ENCODE measurements around the gene LNPEP. TPM values are rescaled to one million over a fixed set of nuclear protein-coding genes. Genes with fewer than 3 reads are reported as not detected.

Gene LNPEP
- total RNA-seq, 1 donor from 2014 or later: 28.0 TPM

DNA sequence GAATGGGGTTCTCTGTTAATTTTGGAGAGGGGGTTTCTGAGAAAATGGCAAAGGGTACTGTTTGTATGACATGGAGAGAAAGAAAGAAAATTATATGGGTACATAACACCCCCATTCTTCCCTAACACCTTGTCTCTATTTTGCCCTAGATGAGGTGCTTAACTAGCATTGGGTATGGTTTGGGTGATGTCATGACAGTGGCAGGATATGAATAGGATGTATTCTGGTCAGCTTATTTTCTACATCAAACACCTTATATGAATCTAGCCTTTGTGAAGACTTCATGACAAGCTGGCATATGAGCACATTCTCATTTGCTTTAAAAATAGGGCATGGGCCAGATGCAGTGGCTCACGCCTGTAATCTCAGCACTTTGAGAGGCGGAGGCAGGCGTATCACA, 58.6 kb downstream of the LNPEP start:
- DNase-seq (ENCODE audit: extremely low read depth, low read depth, low spot score): no peak

DNA sequence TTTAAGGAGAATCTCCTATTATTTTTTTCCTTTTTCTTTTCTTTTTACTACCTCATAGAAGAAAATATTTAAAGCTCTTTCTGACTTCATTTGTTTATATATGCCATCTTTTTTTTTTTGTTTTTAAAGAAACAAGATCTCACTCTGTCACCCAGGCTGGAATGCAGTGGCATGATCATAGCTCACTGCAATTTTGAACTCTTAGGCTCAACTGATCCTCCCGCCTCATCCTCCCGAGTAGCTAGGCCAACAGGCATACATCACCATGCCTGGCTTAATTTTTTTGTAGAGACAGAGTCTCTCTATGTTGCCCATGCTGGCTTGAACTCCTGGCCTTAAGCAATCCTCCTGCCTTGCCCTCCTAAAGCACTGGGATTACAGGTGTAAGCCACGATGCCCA, 59.5 kb downstream of the LNPEP start:
- DNase-seq (ENCODE audit: extremely low read depth, low read depth, low spot score): no peak

- peak; percentile 16 for DNase-seq (ENCODE audit: extremely low read depth, low read depth, low spot score)
These were observed 61.5 kb downstream of the LNPEP start for GRCh38 chr5:96997265-96997859.

- no peak for DNase-seq (ENCODE audit: extremely low read depth, low read depth, low spot score)
These were observed 64.0 kb downstream of the LNPEP start for GRCh38 chr5:96999856-97000255.

- DNase-seq (ENCODE audit: extremely low read depth, low read depth, low spot score): no peak
These were observed 64.5 kb downstream of the LNPEP start for GRCh38 chr5:97000391-97000790.

DNA sequence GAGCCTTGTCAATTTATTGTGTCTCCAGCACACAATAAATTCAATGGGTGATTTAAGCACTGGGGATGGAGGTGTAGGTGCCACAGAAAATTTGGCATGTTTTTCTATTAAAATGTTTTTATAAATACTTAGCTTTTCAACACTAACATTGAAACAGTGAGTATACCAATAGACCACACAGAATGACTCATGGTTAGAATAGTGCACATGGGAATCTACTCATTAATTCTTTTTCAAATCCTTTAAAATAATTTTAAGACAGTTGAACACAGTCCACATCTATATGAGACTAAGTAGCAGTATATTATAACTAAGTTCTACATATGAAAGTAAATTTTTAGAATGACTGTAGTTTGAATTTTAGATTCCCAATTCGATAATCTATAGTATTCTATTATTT, 67.1 kb downstream of the LNPEP start:
- no peak for DNase-seq (ENCODE audit: extremely low read depth, low read depth, low spot score)

DNA sequence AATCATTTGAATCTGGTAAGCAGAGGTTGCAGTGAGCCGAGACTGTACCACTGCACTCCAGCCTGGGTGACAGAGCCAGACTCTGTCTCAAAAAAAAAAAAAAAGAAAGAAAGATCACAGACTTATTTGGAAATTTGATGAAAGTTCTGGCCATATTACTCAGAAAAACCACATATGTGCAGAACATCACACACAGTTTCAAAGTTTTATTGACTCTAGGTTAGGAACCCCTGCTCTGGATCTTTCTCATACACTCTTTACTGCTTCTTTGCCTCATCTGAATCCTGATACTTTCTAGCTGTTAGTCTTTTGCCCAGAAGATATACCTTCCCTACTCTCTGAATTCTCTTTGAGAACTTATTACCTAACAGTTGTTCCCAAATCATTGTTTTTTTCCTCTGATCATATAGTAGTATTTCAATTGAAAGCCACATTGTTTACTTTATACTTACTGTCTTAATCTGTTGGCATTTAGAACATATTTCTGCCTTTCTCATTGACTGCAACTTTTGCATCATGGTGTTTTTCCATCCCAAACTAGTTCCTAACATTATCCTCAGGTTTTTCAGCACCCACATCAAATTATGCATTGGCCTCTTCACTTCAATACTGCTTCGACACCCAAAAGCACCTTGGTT, 68.7 kb downstream of the LNPEP start:
- DNase-seq (ENCODE audit: extremely low read depth, low read depth, low spot score): no peak

DNA sequence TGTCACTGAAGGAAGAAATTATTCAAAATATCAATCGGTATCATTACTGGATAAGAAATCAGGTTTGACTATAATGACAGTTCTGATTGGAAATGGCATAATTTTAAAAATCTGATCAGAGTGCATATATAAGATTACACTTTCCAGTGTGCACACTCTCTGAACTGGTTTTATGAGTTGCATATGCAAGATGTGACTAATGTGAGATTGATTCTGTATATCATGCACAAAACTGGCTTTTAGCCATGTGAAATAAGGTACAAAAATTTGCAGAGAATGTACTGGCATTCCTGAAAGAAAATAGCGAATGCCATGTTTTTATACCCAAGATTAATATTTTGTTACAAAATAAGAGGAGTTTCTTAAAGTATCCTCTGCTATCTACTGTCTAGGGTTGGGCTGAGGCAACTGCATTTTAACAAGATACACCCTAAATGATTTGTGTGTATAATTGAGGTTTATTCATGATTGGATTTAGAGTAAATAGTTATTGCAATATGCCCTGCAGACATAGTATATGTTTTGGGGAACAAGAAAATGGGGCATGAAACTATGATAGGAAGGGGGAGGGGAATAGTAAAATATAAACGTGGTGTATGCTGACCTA, 70.7 kb downstream of the LNPEP start:
- DNase-seq (ENCODE audit: extremely low read depth, low read depth, low spot score): no peak

GRCh38 chr5:97009212-97009898, 73.5 kb downstream of the LNPEP start:
- peak; percentile 5 for DNase-seq (ENCODE audit: extremely low read depth, low read depth, low spot score)

DNA sequence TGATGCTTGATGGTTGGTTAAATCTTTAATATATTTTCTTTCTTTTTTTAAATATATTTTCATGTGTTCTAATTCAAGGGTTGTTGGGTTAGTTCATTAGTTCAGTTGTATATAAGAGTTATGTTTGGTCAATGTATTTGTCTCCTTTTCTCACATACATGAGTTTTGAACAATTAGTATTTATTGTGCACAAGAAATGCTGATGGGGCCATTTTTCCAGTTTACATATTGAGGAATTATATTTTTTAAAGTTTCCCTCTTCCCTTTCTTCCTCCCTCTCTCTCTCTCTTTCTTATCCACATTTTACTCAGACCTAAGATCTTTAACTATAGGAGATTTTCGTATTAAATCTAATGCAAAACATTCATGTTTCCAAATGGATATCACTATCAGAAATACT, 74.0 kb downstream of the LNPEP start:
- DNase-seq (ENCODE audit: extremely low read depth, low read depth, low spot score): no peak

- DNase-seq (ENCODE audit: extremely low read depth, low read depth, low spot score): no peak
These were observed 74.7 kb downstream of the LNPEP start for GRCh38 chr5:97010606-97011005.

DNA sequence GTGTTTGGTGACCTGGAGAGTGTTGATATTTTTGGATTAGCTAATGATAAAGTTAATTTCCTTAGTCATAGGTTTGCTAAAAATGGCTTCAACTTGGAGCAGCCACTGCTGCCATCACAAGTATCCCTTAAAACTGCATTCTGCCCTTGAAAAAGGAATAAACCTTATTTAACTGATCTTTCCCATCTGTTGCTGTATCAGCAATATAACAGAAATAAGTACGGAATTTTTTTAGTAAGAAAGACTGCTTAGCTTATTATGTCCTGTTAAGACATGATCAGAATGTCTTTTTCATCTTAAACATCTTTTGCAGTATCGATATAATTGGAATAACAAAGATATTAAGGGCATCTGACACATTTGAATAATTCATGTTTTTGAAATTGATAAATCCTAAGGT, 75.7 kb downstream of the LNPEP start:
- no peak for DNase-seq (ENCODE audit: extremely low read depth, low read depth, low spot score)

GRCh38 chr5:97019435-97020117, 83.7 kb downstream of the LNPEP start:
- DNase-seq (ENCODE audit: extremely low read depth, low read depth, low spot score): no peak

DNA sequence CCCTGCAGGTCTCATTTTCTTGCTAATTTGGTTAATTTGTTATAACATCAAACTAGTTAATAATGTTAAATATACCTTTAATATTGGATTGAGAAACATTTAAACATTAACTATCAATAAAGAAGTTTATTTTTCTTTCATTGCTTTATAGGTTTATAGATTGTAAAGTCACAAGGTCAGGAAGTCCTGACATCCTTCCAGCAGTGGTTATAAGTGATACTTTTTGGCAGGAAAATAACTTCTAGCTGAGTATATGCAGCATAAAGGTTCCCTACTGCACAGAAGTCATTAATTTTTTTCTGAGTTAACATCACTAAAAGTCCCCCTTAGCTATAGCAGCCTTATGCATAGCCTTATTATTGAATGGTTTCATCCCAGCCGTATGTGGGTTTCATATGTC, 85.5 kb downstream of the LNPEP start:
- no peak for DNase-seq (ENCODE audit: extremely low read depth, low read depth, low spot score)

- no peak for DNase-seq (ENCODE audit: extremely low read depth, low read depth, low spot score)
These were observed 87.0 kb downstream of the LNPEP start for GRCh38 chr5:97022898-97023297.

- no peak for DNase-seq (ENCODE audit: extremely low read depth, low read depth, low spot score)
These were observed 90.8 kb downstream of the LNPEP start for GRCh38 chr5:97026721-97027120.

GRCh38 chr5:97037819-97038218, 101.9 kb downstream of the LNPEP start:
- no peak for DNase-seq (ENCODE audit: extremely low read depth, low read depth, low spot score)

- no peak for DNase-seq (ENCODE audit: extremely low read depth, low read depth, low spot score)
These were observed 105.4 kb downstream of the LNPEP start for GRCh38 chr5:97041239-97041638.

GRCh38 chr5:97042996-97043395, 107.1 kb downstream of the LNPEP start:
- DNase-seq (ENCODE audit: extremely low read depth, low read depth, low spot score): no peak

DNA sequence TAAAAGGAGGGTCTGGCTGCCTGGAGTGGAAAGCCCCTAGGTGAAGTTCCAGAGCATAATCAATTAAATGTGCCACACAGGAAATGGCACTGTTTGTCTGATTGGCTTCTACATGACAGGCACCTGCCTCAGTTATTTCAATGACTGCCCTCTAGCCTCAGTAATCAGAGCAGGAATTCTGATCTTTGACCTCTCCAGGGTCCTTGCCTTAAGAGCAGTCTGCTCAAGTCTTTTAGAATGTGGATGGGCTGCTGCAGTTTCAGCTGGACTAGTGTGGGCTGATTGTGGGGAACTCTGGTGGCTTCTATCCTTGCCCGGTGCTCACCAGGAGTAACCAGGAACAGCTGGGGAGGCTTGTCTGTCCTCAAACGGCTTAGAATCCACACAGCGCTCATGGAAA, 107.6 kb downstream of the LNPEP start:
- DNase-seq (ENCODE audit: extremely low read depth, low read depth, low spot score): no peak

GRCh38 chr5:97044052-97044451, 108.2 kb downstream of the LNPEP start:
- peak; percentile 23 for DNase-seq (ENCODE audit: extremely low read depth, low read depth, low spot score)

All from glomerular endothelial cell (primary cell).